KOPT-K1 (cell line): Measurements from ENCODE around the gene PCDHB11.

Source experiments
- H3K27ac ChIP-seq: fragments of 200-600 bp; sonication (generic); 2 replicates; pipeline ENCODE4 v1.5.1; 2016; ENCODE audit warnings: antibody characterized with exemption, mild to moderate bottlenecking, low read depth, low read length; ENCODE audit not compliant: poor library complexity, severe bottlenecking
- H3K36me3 ChIP-seq: fragments of 200-600 bp; sonication (generic); 2 replicates; pipeline ENCODE4 v1.5.1; 2017; ENCODE audit warnings: antibody characterized with exemption, mild to moderate bottlenecking, low read length, moderate library complexity; ENCODE audit not compliant: insufficient read depth
- H3K9me3 ChIP-seq: fragments of 200-600 bp; sonication (generic); 2 replicates; pipeline ENCODE4 v1.5.1; 2017; ENCODE audit warnings: antibody characterized with exemption, low read length, mild to moderate bottlenecking; ENCODE audit not compliant: insufficient read depth, poor library complexity, severe bottlenecking

The PCDHB11 gene

GRCh38 chr5:141250576-141250975 lies 51.1 kb downstream of the PCDHB11 start:
- peaks cover 22% of the 10 kb centered on the region for H3K9me3 ChIP-seq

More at GRCh38 chr5:141250576-141250975, 51.1 kb downstream of the PCDHB11 start:
- no peak overlapping the region for H3K27ac ChIP-seq
- no peaks in the 10 kb centered on the region for H3K36me3 ChIP-seq
